GM23338 (cell line): ENCODE results near the gene NTN1. TPM values are rescaled to one million over a fixed set of nuclear protein-coding genes. Genes with fewer than 3 reads are reported as not detected.

Experiments
- ATAC-seq: fragments of 200-7000 bp; cut with Tn5 transposase; 3 replicates; pipeline ENCODE4 v1.9.1; 2020
- DNase-seq: peaks from one replicate; pipeline ENCODE4 v3.0.0-alpha.2; 2015; ENCODE audit warnings: low spot score
- H2AFZ ChIP-seq: fragments of 200-600 bp; sonication (generic); 2 replicates; pipeline ENCODE4 v1.8.0; 2016; ENCODE audit warnings: antibody characterized with exemption, mild to moderate bottlenecking, moderate library complexity
- H3F3A ChIP-seq: fragments of 200-600 bp; sonication (generic); replicated peaks from 2 replicates; pipeline ENCODE4 v1.8.0; 2017; ENCODE audit warnings: antibody characterized with exemption, mixed run types, low read depth
- H3K27ac ChIP-seq: fragments of 200-600 bp; sonication (generic); 2 replicates; pipeline ENCODE4 v1.6.1; 2016; ENCODE audit warnings: low read depth
- H3K27me3 ChIP-seq: fragments of 200-600 bp; sonication (generic); 2 replicates; pipeline ENCODE4 v1.8.0; 2016; ENCODE audit warnings: mild to moderate bottlenecking, mixed run types, moderate library complexity; ENCODE audit not compliant: insufficient read depth
- H3K36me3 ChIP-seq: fragments of 200-600 bp; sonication (generic); 2 replicates; pipeline ENCODE4 v1.8.0; 2016; ENCODE audit warnings: mild to moderate bottlenecking; ENCODE audit not compliant: insufficient read depth
- H3K4me1 ChIP-seq: fragments of 200-600 bp; sonication (generic); 2 replicates; pipeline ENCODE4 v1.8.0; 2016; ENCODE audit warnings: mild to moderate bottlenecking, moderate library complexity; ENCODE audit not compliant: insufficient read depth
- H3K4me2 ChIP-seq: fragments of 200-600 bp; sonication (generic); 2 replicates; pipeline ENCODE4 v1.7.1; 2017; ENCODE audit warnings: mixed run types
- H3K4me3 ChIP-seq: fragments of 200-600 bp; sonication (generic); 2 replicates; pipeline ENCODE4 v1.6.1; 2016; ENCODE audit warnings: mixed run types
- H3K79me2 ChIP-seq: fragments of 200-600 bp; sonication (generic); replicated peaks from 2 replicates; pipeline ENCODE4 v1.8.0; 2017; ENCODE audit warnings: mild to moderate bottlenecking; ENCODE audit not compliant: insufficient read depth
- H3K9me2 ChIP-seq: fragments of 200-600 bp; sonication (generic); 2 replicates; pipeline ENCODE4 v1.8.0; 2017; ENCODE audit not compliant: insufficient read depth
- H4K20me1 ChIP-seq: fragments of 200-600 bp; sonication (generic); replicated peaks from 2 replicates; pipeline ENCODE4 v1.8.0; 2017; ENCODE audit warnings: mild to moderate bottlenecking; ENCODE audit not compliant: insufficient read depth
- H3K27ac Mint-ChIP-seq: 2 replicates; pipeline ENCODE4 v1.8.0; 2020; ENCODE audit warnings: inconsistent platforms, mild to moderate bottlenecking, moderate library complexity, mixed read lengths
- H3K27me3 Mint-ChIP-seq: 3 replicates; pipeline ENCODE4 v1.8.0; 2022; ENCODE audit warnings: low read depth, mild to moderate bottlenecking, moderate library complexity, mixed read lengths, inconsistent platforms; ENCODE audit not compliant: insufficient read depth, poor library complexity
- H3K36me3 Mint-ChIP-seq: 3 replicates; pipeline ENCODE4 v1.8.0; 2021; ENCODE audit warnings: low read depth, mild to moderate bottlenecking, inconsistent platforms, moderate library complexity, mixed read lengths
- H3K4me1 Mint-ChIP-seq: 3 replicates; pipeline ENCODE4 v1.8.0; 2020; ENCODE audit warnings: mild to moderate bottlenecking, inconsistent platforms, mixed read lengths
- H3K4me3 Mint-ChIP-seq: 3 replicates; pipeline ENCODE4 v1.8.0; 2021; ENCODE audit warnings: moderate library complexity, mild to moderate bottlenecking, inconsistent platforms, mixed read lengths
- H3K9me3 Mint-ChIP-seq: 3 replicates; pipeline ENCODE4 v1.8.0; 2020; ENCODE audit warnings: moderate library complexity, mild to moderate bottlenecking, inconsistent platforms, mixed read lengths
- CREB1 ChIP-seq: fragments of 250-450 bp; sonication (Bioruptor Pico); IDR thresholded peaks from 2 replicates; pipeline ENCODE4 v1.5.0; 2020; ENCODE audit warnings: low read depth, mild to moderate bottlenecking, moderate library complexity
- ETS1 ChIP-seq: IDR thresholded peaks from 2 replicates; pipeline ENCODE4 v1.6.1; 2016; ENCODE audit warnings: antibody characterized with exemption
- EZH2phosphoT487 ChIP-seq: fragments of 200-600 bp; sonication (generic); IDR thresholded peaks from one replicate; pipeline ENCODE4 v1.8.1; 2018; ENCODE audit warnings: antibody characterized with exemption; ENCODE audit not compliant: unreplicated experiment
- NANOG ChIP-seq: IDR thresholded peaks from 2 replicates; pipeline ENCODE4 v1.6.1; 2016; ENCODE audit warnings: antibody characterized with exemption, borderline replicate concordance
- POLR2AphosphoS5 ChIP-seq: IDR thresholded peaks from 2 replicates; pipeline ENCODE4 v1.6.1; 2016; ENCODE audit warnings: antibody characterized with exemption, low read depth
- STAT1 ChIP-seq: IDR thresholded peaks from one replicate; pipeline ENCODE4 v1.6.1; 2016; ENCODE audit warnings: antibody characterized with exemption; ENCODE audit not compliant: unreplicated experiment
- ZNF462 ChIP-seq: fragments of 250-450 bp; sonication (Bioruptor Pico); IDR thresholded peaks from 2 replicates; pipeline ENCODE4 v1.5.0; 2020; ENCODE audit warnings: mild to moderate bottlenecking, moderate library complexity
- polyA plus RNA-seq: library from polyadenylated mRNA; unstranded; fragments of >200 nt; fragmentation: Nextera tagmentation; extraction: Ambion mirVana; gene quantifications from 2 replicates; pipeline ENCODE4 v1.2.1, GENCODE V29; 2016
- total RNA-seq: library from RNA; depleted of rRNA; stranded (reverse); fragments of >200 nt; shearing (Covaris generic); gene quantifications from 2 replicates; pipeline ENCODE4 v1.2.3, GENCODE V29; 2014

The NTN1 gene
- total and polyA plus RNA-seq, 2 experiments from 2014 or later: 0.57 to 2.6 TPM

DNA sequence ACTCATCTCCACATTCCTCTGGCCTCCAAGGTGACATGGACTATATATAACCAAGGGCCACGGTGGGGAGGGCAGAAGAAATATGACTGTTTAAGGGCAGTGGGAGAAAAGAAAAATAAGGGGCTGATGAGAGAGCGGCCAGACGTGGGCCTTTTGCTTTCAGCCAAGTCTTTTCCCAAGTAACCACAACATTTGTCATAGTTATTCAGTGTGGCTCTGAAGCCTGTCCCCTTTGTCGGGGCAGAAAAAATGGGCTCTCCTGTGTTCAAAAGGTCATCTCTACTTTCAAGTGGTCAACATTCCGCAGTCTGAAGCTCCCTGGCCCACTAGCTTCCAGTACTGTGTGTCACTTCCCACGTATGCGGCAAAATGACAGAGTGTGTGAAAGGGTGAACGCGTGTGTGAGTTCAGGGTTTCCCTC, 245.4 kb downstream of the NTN1 start:
- no peak for ATAC-seq
- Histone ChIP-seq H3K27ac (no peak overlapping the region), H3K4me2 (no peak overlapping the region), H3K27me3 (no peaks in the 10 kb centered on the region), H3F3A (no peaks in the 10 kb centered on the region), H3K79me2 (no peaks in the 10 kb centered on the region), H4K20me1 (no peaks in the 10 kb centered on the region), H3K36me3 (no peaks in the 10 kb centered on the region), H3K4me1 (no peaks in the 10 kb centered on the region), H3K4me3 (no peak overlapping the region), H3K9me2 (no peaks in the 10 kb centered on the region; the same call in 1 of the 2 replicates), H2AFZ (no peak overlapping the region)
- H3K4me1 Mint-ChIP-seq: no peaks in the 10 kb centered on the region
- no peak for DNase-seq
- H3K36me3 Mint-ChIP-seq: no peaks in the 10 kb centered on the region
- no peak overlapping the region for H3K27ac Mint-ChIP-seq
- H3K9me3 Mint-ChIP-seq: no peaks in the 10 kb centered on the region; the same call in 2 of the 3 replicates
- TF ChIP-seq STAT1: no peak
- H3K27me3 Mint-ChIP-seq: peaks cover 3% of the 10 kb centered on the region
- no peak overlapping the region for H3K4me3 Mint-ChIP-seq

GRCh38 chr17:9268546-9268945, 247.2 kb downstream of the NTN1 start:
- H3K36me3 ChIP-seq: no peaks in the 10 kb centered on the region
- no peaks in the 10 kb centered on the region for H3K79me2 ChIP-seq
- no peaks in the 10 kb centered on the region; the same call in 2 of the 3 replicates for H3K9me3 Mint-ChIP-seq
- peaks cover 3% of the 10 kb centered on the region for H3K27me3 Mint-ChIP-seq
- no peak overlapping the region for H3K27ac ChIP-seq
- no peak overlapping the region for H3K4me2 ChIP-seq
- TF ChIP-seq STAT1 (no peak), ETS1 (no peak), NANOG (no peak)
- no peak overlapping the region for H2AFZ ChIP-seq
- no peaks in the 10 kb centered on the region; the same call in 1 of the 2 replicates for H3K9me2 ChIP-seq
- no peaks in the 10 kb centered on the region for H3F3A ChIP-seq
- DNase-seq: no peak
- H3K27me3 ChIP-seq: no peaks in the 10 kb centered on the region
- ATAC-seq: no peak
- no peaks in the 10 kb centered on the region for H4K20me1 ChIP-seq
- H3K4me3 Mint-ChIP-seq: no peak overlapping the region
- no peaks in the 10 kb centered on the region for H3K36me3 Mint-ChIP-seq
- no peak overlapping the region for H3K4me3 ChIP-seq
- no peak overlapping the region for H3K27ac Mint-ChIP-seq
- no peaks in the 10 kb centered on the region; the same call in 1 of the 2 replicates for H3K4me1 ChIP-seq
- peaks cover 5% of the 10 kb centered on the region; the same call in 2 of the 3 replicates for H3K4me1 Mint-ChIP-seq

DNA sequence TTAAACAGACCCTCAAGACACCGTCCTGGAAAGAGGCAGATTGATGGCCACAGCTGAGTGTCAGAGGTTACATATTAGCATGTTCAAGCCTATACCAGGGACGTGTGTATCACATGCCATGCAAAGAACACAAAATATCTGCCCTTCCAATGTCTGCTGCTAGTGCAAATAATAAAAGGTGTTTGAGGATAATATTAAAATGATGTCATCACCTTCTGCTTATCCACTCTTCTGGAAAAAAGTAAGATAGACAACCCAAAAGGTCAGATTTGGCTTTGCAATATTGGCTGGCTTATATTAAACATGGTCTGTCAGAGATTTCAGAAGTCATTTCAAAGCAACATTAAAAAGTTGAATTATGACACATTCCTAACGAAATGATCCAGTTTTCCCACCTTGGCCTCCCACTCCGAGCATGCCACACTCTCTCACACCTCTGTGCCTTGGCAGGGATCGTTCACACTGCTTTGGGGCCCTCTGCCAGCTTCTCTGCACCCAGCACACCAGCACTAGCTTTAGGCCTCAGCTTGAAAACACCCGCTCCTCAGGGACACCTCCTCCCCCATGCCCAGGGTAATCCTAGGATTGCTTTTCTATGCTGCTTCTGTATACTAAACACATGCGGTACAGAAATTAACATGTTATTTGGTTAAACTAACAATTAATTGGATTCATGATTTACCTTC, 248.2 kb downstream of the NTN1 start:
- ATAC-seq: no peak
- Histone ChIP-seq H3K79me2 (no peaks in the 10 kb centered on the region), H2AFZ (no peak overlapping the region), H3K9me2 (no peaks in the 10 kb centered on the region; the same call in 1 of the 2 replicates), H3K36me3 (no peaks in the 10 kb centered on the region), H4K20me1 (no peaks in the 10 kb centered on the region), H3K4me1 (no peaks in the 10 kb centered on the region; the same call in 1 of the 2 replicates), H3K4me3 (no peak overlapping the region), H3K27ac (no peak overlapping the region), H3F3A (no peaks in the 10 kb centered on the region), H3K27me3 (no peaks in the 10 kb centered on the region), H3K4me2 (no peak overlapping the region)
- DNase-seq: no peak
- Mint-ChIP-seq H3K36me3 (no peaks in the 10 kb centered on the region), H3K27me3 (peaks cover 6% of the 10 kb centered on the region), H3K4me1 (peaks cover 5% of the 10 kb centered on the region; the same call in 2 of the 3 replicates), H3K27ac (no peak overlapping the region), H3K9me3 (no peaks in the 10 kb centered on the region; the same call in 2 of the 3 replicates), H3K4me3 (no peak overlapping the region)
- TF ChIP-seq CREB1 (CRISPR knock-in tag) (no peak), NANOG (no peak), ZNF462 (no peak), ETS1 (no peak), EZH2phosphoT487 (no peak), POLR2AphosphoS5 (no peak)
